ENCODE data around the gene NCOA5. TPM values are rescaled to one million over a fixed set of nuclear protein-coding genes. Genes with fewer than 3 reads are reported as not detected.

NCOA5 gene
- total RNA-seq, 1 donor from 2014 or later: 16.5 TPM

DNA sequence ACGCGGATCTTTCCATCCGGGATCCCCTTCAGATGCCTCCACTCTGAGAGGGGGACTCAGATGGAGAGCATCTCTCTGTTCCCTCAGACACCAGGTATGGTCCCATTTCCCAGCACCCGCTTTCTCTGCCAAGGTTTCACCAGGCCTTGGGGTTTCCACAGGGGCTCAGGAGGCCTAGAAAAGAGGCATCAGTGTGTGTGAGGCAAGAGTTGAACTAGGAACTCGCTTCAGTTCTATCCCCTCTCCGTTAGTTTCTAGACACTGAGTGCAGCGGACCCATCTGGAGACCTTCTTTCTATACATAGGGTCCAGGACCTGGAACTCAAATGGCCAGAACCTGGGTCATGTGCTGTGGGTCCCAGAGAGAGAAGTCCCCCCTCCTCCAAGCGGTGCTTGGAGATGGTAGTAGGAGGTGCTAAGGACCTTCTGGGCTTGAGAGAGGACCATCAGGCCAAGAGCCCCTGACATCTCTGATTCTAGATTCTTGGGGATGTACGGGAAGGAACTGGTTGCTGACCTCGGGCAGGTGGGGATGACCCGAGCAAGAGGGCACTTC, 58.7 kb downstream of the NCOA5 start:
- H3K27ac ChIP-seq (replicated peaks): no peak overlapping the region
- TF ChIP-seq, protein P1, sequence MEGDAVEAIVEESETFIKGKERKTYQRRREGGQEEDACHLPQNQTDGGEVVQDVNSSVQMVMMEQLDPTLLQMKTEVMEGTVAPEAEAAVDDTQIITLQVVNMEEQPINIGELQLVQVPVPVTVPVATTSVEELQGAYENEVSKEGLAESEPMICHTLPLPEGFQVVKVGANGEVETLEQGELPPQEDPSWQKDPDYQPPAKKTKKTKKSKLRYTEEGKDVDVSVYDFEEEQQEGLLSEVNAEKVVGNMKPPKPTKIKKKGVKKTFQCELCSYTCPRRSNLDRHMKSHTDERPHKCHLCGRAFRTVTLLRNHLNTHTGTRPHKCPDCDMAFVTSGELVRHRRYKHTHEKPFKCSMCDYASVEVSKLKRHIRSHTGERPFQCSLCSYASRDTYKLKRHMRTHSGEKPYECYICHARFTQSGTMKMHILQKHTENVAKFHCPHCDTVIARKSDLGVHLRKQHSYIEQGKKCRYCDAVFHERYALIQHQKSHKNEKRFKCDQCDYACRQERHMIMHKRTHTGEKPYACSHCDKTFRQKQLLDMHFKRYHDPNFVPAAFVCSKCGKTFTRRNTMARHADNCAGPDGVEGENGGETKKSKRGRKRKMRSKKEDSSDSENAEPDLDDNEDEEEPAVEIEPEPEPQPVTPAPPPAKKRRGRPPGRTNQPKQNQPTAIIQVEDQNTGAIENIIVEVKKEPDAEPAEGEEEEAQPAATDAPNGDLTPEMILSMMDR (IDR thresholded peaks at IDR 0.05; ENCODE audit: borderline replicate concordance): no peak
- intact Hi-C loops (cut with micrococcal nuclease): no loop called here
- H3K4me1 ChIP-seq: peaks cover 8% of the 10 kb centered on the region
- H3K27me3 ChIP-seq (ENCODE audit: low read depth): peaks cover 100% of the 10 kb centered on the region
- H3K36me3 ChIP-seq: no peaks in the 10 kb centered on the region
- no peaks in the 10 kb centered on the region for H3K9me3 ChIP-seq (replicated peaks)
- H3K4me3 ChIP-seq: no peak overlapping the region
- no peak for DNase-seq

DNA sequence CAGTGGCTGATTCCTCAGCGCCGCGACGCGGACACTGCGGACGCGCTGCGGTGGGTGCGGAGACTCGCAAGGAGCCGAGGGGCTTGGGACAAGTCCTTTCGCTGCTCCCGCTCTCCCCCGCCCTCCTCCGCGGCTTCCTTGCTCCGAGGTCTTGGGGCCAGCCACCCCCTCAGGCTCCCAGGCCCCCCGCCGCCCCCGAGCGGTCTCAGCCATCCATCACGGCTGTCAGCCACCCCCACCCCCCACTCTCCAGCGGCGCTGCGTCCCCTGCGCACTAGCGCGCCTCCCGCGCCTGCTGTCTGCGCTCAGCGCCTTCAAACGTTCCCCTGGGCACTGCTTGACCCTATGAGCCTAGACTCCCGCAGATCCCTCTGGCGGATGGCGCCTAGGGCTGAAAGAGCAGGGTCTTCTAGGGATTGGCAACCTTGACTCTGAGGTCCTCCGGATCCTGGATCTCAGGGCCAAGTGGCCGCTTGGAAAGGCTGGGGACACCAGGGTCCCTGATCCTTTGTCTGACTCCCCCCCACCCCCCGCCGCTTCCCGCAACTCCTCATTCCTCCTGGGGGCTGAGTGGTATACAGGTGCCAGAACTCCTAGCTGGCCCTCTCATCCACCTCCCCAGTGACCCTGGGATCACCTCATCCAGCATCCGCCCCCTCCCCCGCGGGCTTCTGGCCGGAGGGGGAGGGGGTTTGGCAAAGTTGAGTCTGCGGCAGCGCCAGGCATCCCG, 59.3 kb downstream of the NCOA5 start:
- TF ChIP-seq, protein P1 (IDR thresholded peaks at IDR 0.05; ENCODE audit: borderline replicate concordance): no peak
- H3K27me3 ChIP-seq (ENCODE audit: low read depth): peaks cover 100% of the 10 kb centered on the region
- DNase-seq: no peak

DNA sequence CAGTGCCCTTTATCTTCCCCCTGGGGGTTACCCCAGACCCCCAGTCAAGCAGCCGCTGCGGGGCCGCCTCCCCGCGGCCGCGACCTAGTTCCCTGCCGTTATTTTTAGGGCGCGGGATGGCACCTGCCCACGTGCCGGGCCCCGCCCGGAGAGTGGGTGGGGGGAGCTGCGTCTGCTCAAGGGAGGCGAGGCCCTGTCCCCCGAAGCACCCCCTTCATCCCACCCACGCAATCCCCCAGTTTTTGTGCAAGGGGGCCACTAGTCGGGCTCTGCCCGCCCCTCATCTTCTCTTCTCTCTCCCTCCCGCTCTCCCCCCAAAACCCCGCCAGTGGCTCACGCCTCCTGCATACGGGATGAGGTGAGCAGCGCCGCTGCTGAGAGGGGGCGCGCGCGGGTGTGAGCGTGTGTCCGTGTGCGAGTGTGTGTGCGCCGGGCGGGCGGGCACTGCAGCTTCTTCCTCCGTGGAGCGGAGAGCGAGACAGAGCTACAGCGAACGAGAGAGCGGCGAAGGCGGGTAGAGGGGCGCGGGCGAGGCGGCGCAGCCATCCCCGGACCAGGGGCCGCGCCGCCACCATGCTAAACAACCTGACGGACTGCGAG, 60.9 kb downstream of the NCOA5 start, which contains the start of gene SLC12A5:
Gene SLC12A5 (plus strand): TSS at position 444 of the 600 bp plus-strand sequence. CDS start 130 bp downstream, at position 574.
- H3K36me3 ChIP-seq: no peaks in the 10 kb centered on the region
- intact Hi-C loops (cut with micrococcal nuclease): loop anchor here (10.0 kb wide), 1 partner anchor 146 kb away; no protein-coding TSS in a partner anchor
- peaks cover 8% of the 10 kb centered on the region for H3K4me1 ChIP-seq
- H3K27me3 ChIP-seq (ENCODE audit: low read depth): peaks cover 100% of the 10 kb centered on the region
- DNase-seq: no peak
- H3K9me3 ChIP-seq (replicated peaks): no peaks in the 10 kb centered on the region
- no peak within 1 kb of the TSS for H3K27ac ChIP-seq (replicated peaks)
- no peak within 1 kb of the TSS for H3K4me3 ChIP-seq
- TF ChIP-seq, protein P1 (IDR thresholded peaks at IDR 0.05; ENCODE audit: borderline replicate concordance): no peak

More for the DNA sequence above, 59.3 kb downstream of the NCOA5 start:
- intact Hi-C loops (cut with micrococcal nuclease): no loop called here
- peaks cover 8% of the 10 kb centered on the region for H3K4me1 ChIP-seq
- no peak overlapping the region for H3K4me3 ChIP-seq
- H3K36me3 ChIP-seq: no peaks in the 10 kb centered on the region
- H3K9me3 ChIP-seq (replicated peaks): no peaks in the 10 kb centered on the region
- H3K27ac ChIP-seq (replicated peaks): no peak overlapping the region

DNA sequence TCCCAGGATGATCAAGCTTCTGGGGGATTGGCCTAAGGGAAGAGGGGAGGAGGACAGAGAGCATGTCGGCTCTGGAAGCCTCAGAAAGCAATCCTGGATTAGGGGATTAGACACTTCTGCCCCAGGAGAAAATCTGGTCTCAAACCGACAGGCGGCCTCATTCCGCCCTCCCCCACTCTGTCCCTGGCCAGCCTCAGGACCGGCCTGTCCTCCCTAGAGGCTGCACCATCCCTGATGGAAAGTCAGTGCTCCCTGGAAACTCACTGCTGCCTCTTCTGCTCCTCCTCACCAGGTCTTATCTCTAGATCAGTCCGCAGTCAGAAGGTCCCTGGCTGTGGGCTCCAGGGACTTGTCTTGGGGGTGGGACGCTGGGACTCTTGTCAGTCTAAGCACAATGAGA, 61.7 kb downstream of the NCOA5 start:
- Histone ChIP-seq H3K27me3 (ENCODE audit: low read depth) (peaks cover 100% of the 10 kb centered on the region), H3K9me3 (replicated peaks) (no peaks in the 10 kb centered on the region), H3K36me3 (no peaks in the 10 kb centered on the region), H3K4me1 (peaks cover 8% of the 10 kb centered on the region), H3K4me3 (no peak overlapping the region), H3K27ac (replicated peaks) (no peak overlapping the region)
- no peak for DNase-seq
- TF ChIP-seq, protein P1 (IDR thresholded peaks at IDR 0.05; ENCODE audit: borderline replicate concordance): no peak
- intact Hi-C loops (cut with micrococcal nuclease): loop anchor here (10.0 kb wide), 1 partner anchor 147 kb away; no protein-coding TSS in a partner anchor

DNA sequence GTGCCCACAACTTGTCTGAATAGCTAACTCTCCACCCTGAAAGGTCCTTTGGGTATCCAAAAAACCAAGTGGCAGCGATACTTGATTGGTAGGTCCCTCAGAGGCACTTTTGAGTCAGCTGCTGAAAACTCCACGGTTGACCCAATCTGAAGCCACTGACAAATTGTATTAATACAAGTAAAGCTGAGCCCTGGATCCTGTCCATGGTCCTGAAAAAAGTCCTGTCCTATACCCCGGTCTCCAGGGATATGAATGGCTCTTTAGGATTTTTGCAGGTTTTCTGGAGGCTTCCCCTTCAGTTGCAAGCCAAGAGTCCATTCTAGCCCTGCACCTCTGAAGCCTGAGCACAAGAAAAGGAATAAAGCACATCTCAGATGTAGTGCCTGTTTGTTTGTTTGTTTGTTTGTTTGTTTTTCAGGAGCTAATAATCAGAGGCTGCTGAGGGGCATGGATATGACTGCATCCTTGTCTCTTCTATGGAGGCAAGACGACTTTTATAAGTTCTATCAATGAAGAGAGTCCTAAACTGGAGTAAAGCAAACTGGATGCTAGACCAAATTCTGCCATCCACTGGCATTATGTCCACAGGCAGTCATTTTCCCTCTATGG, 62.4 kb downstream of the NCOA5 start:
- intact Hi-C loops (cut with micrococcal nuclease): loop anchor here (10.0 kb wide), 1 partner anchor 147 kb away; no protein-coding TSS in a partner anchor
- TF ChIP-seq, protein P1 (IDR thresholded peaks at IDR 0.05; ENCODE audit: borderline replicate concordance): no peak
- no peak for DNase-seq
- no peaks in the 10 kb centered on the region for H3K36me3 ChIP-seq
- no peak overlapping the region for H3K27ac ChIP-seq (replicated peaks)
- H3K27me3 ChIP-seq (ENCODE audit: low read depth): peaks cover 100% of the 10 kb centered on the region
- H3K4me1 ChIP-seq: peaks cover 15% of the 10 kb centered on the region
- H3K9me3 ChIP-seq (replicated peaks): no peaks in the 10 kb centered on the region
- no peak overlapping the region for H3K4me3 ChIP-seq
